Measurements from ENCODE around the gene RTL5.

Gene RTL5

GRCh38 chrX:72080800-72081199, 50.9 kb downstream of the RTL5 start:
- Mint-ChIP-seq H3K36me3 (no peaks in the 10 kb centered on the region), H3K4me1 (ENCODE audit: low read depth) (peaks cover 7% of the 10 kb centered on the region), H3K27me3 (no peaks in the 10 kb centered on the region), H3K4me3 (no peak overlapping the region), H3K27ac (no peak overlapping the region), H3K9me3 (ENCODE audit: low read depth) (no peaks in the 10 kb centered on the region)

- Mint-ChIP-seq H3K4me1 (ENCODE audit: low read depth) (peaks cover 7% of the 10 kb centered on the region), H3K36me3 (no peaks in the 10 kb centered on the region), H3K27me3 (no peaks in the 10 kb centered on the region), H3K4me3 (no peak overlapping the region), H3K27ac (no peak overlapping the region), H3K9me3 (ENCODE audit: low read depth) (no peaks in the 10 kb centered on the region)
Measured at GRCh38 chrX:72080150-72080549, 51.6 kb downstream of the RTL5 start.

- Mint-ChIP-seq H3K36me3 (no peaks in the 10 kb centered on the region), H3K4me1 (ENCODE audit: low read depth) (peaks cover 7% of the 10 kb centered on the region), H3K4me3 (no peak overlapping the region), H3K27me3 (peaks cover 2% of the 10 kb centered on the region), H3K9me3 (ENCODE audit: low read depth) (no peaks in the 10 kb centered on the region), H3K27ac (no peak overlapping the region)
Measured at GRCh38 chrX:72079607-72080006, 52.1 kb downstream of the RTL5 start.

- H3K27ac Mint-ChIP-seq, result no peak overlapping the region
- peaks cover 7% of the 10 kb centered on the region for H3K4me1 Mint-ChIP-seq (ENCODE audit: low read depth)
Measured at GRCh38 chrX:72078411-72078810, 53.3 kb downstream of the RTL5 start.

More at GRCh38 chrX:72078411-72078810, 53.3 kb downstream of the RTL5 start:
- no peak overlapping the region for H3K4me3 Mint-ChIP-seq
- H3K36me3 Mint-ChIP-seq, result no peaks in the 10 kb centered on the region
- H3K27me3 Mint-ChIP-seq, result peaks cover 2% of the 10 kb centered on the region
- no peaks in the 10 kb centered on the region for H3K9me3 Mint-ChIP-seq (ENCODE audit: low read depth)

Data from activated naive CD8-positive, alpha-beta T cell (primary cell).